Measurements from ENCODE around the gene PXDN. TPM values are rescaled to one million over a fixed set of nuclear protein-coding genes. Genes with fewer than 3 reads are reported as not detected.

PXDN gene
- total and polyA plus RNA-seq, 2 of the 13 experiments (the other 11 are each of a cell fraction or from before 2014, with no cell fraction given), result not detected

DNA sequence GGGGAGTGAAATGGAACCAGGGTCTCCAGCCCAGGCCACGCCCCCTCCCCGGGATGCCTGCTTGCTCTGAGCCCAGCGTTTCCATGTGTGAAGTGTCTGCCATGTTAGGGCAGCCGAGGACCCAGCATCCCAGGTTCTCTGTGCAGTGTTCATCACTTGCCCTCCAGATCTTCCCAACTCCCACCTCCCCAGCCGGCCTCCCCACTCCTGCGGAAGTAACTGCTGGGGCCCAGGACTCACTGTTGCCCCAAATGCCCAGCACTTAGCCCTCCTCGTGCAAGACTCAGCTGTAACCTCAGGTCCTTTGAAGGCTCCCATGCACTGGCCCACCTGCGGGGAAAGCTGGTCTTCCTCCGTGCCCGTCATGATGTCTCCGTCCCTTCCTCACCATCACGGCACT, 9.7 kb upstream of the PXDN start (continued):
- TF ChIP-seq, protein P1, sequence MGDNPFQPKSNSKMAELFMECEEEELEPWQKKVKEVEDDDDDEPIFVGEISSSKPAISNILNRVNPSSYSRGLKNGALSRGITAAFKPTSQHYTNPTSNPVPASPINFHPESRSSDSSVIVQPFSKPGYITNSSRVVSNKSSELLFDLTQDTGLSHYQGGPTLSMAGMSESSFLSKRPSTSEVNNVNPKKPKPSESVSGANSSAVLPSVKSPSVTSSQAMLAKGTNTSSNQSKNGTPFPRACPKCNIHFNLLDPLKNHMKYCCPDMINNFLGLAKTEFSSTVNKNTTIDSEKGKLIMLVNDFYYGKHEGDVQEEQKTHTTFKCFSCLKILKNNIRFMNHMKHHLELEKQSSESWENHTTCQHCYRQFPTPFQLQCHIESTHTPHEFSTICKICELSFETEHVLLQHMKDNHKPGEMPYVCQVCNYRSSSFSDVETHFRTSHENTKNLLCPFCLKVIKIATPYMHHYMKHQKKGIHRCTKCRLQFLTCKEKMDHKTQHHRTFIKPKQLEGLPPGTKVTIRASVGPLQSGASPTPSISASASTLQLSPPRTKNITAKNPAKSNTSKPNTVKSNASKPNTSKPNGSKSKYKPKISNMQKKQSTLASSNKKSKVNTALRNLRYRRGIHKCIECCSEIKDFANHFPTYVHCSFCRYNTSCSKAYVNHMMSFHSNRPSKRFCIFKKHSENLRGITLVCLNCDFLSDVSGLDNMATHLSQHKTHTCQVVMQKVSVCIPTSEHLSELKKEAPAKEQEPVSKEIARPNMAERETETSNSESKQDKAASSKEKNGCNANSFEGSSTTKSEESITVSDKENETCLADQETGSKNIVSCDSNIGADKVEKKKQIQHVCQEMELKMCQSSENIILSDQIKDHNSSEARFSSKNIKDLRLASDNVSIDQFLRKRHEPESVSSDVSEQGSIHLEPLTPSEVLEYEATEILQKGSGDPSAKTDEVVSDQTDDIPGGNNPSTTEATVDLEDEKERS (CRISPR knock-in tag; IDR thresholded peaks at IDR 0.05), result no peak
- TF ChIP-seq ZSCAN12 (CRISPR knock-in tag; IDR thresholded peaks at IDR 0.05), result no peak
- TF ChIP-seq, protein P2, sequence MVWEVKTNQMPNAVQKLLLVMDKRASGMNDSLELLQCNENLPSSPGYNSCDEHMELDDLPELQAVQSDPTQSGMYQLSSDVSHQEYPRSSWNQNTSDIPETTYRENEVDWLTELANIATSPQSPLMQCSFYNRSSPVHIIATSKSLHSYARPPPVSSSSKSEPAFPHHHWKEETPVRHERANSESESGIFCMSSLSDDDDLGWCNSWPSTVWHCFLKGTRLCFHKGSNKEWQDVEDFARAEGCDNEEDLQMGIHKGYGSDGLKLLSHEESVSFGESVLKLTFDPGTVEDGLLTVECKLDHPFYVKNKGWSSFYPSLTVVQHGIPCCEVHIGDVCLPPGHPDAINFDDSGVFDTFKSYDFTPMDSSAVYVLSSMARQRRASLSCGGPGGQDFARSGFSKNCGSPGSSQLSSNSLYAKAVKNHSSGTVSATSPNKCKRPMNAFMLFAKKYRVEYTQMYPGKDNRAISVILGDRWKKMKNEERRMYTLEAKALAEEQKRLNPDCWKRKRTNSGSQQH (CRISPR knock-in tag; IDR thresholded peaks at IDR 0.05; ENCODE audit: low read depth), result no peak
- TF ChIP-seq RARA (CRISPR knock-in tag; IDR thresholded peaks at IDR 0.05), result no peak
- TF ChIP-seq, protein P3, sequence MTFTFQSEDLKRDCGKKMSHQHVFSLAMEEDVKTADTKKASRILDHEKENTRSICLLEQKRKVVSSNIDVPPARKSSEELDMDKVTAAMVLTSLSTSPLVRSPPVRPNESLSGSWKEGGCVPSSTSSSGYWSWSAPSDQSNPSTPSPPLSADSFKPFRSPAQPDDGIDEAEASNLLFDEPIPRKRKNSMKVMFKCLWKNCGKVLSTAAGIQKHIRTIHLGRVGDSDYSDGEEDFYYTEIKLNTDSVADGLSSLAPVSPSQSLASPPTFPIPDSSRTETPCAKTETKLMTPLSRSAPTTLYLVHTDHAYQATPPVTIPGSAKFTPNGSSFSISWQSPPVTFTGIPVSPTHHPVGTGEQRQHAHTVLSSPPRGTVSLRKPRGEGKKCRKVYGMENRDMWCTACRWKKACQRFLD (CRISPR knock-in tag; IDR thresholded peaks at IDR 0.05; ENCODE audit: borderline replicate concordance), result no peak
- TF ChIP-seq AKAP8 (CRISPR knock-in tag; IDR thresholded peaks at IDR 0.05), result no peak

DNA sequence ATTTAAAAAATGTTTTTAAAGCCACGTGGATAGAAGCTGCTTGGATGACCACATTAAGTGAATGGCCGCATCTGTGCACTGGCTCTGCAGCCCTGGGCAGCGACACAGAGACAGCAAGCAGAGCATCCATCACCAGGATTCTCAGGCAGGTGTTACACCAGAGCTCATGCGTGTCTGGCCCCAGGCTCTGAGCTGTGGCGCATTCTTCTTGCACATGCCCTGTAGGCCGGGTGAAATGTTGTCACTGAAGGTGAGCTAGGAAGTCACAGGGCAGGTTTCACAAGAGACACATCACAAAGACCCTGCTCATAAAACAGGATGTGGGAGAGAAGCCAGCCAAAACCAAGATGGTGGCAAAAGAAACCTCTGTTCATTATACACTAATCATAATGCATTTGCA, 8.4 kb upstream of the PXDN start:
- no peak for ATAC-seq
- no peak overlapping the region for H3K4me2 ChIP-seq (ENCODE audit: low read depth, low read length)
- intact Hi-C loops (cut with micrococcal nuclease; ENCODE audit: unreplicated experiment) (no loop called here), in situ Hi-C loops (cut with HindIII; ENCODE audit: extremely low pct_ligation_motif_present, low pct_unique_long_range_greater_than_20kb) (no loop called here)
- 13% methylated on average over 6 of the region's 6 CpGs for WGBS (ENCODE audit: low lambda C conversion rate)
- H3K36me3 ChIP-seq (replicated peaks in 1 of 2; ENCODE audit: control insufficient read depth in 1 of 2, insufficient read depth in 2 of 2, low read length in 2 of 2), result no peaks in the 10 kb centered on the region
- no peak for FAIRE-seq
- H3K9ac ChIP-seq (ENCODE audit: insufficient read depth, low read depth, low read length), result no peak overlapping the region
- H2AFZ ChIP-seq (ENCODE audit: low read length), result no peak overlapping the region
- no peak overlapping the region for H3K4me3 ChIP-seq (replicated peaks in 1 of 3; ENCODE audit: insufficient read depth in 1 of 3, low read depth in 2 of 3, low read length in 3 of 3)
- no TSS peak for BruUV-seq (replicated peaks)
- H3K79me2 ChIP-seq (ENCODE audit: insufficient read depth, low read length), result no peaks in the 10 kb centered on the region
- peaks cover 2 to 60% of the 10 kb centered on the region in 2 experiments; a peak in 4 of 5 replicates for H3K27me3 ChIP-seq (ENCODE audit: control insufficient read depth in 1 of 2, insufficient read depth in 2 of 2, low read length in 2 of 2)
- no peak overlapping the region for H3K27ac ChIP-seq (ENCODE audit: extremely low read length, insufficient read depth, low read length)
- CTCF ChIA-PET (ENCODE audit: low intra/inter-chr PET ratio, low total read pairs), result no interaction called here
- no peak for DNase-seq (ENCODE audit: low spot score)
- no peaks in the 10 kb centered on the region for H3K4me1 ChIP-seq (ENCODE audit: insufficient read depth, low read length)
- POLR2A ChIA-PET, result no interaction called here
- H3K9me3 ChIP-seq (ENCODE audit: low read length), result no peaks in the 10 kb centered on the region
- no peaks in the 10 kb centered on the region; the same call in 1 of the 2 replicates for H4K20me1 ChIP-seq (ENCODE audit: insufficient read depth, low read length)
- TF ChIP-seq, protein P4, sequence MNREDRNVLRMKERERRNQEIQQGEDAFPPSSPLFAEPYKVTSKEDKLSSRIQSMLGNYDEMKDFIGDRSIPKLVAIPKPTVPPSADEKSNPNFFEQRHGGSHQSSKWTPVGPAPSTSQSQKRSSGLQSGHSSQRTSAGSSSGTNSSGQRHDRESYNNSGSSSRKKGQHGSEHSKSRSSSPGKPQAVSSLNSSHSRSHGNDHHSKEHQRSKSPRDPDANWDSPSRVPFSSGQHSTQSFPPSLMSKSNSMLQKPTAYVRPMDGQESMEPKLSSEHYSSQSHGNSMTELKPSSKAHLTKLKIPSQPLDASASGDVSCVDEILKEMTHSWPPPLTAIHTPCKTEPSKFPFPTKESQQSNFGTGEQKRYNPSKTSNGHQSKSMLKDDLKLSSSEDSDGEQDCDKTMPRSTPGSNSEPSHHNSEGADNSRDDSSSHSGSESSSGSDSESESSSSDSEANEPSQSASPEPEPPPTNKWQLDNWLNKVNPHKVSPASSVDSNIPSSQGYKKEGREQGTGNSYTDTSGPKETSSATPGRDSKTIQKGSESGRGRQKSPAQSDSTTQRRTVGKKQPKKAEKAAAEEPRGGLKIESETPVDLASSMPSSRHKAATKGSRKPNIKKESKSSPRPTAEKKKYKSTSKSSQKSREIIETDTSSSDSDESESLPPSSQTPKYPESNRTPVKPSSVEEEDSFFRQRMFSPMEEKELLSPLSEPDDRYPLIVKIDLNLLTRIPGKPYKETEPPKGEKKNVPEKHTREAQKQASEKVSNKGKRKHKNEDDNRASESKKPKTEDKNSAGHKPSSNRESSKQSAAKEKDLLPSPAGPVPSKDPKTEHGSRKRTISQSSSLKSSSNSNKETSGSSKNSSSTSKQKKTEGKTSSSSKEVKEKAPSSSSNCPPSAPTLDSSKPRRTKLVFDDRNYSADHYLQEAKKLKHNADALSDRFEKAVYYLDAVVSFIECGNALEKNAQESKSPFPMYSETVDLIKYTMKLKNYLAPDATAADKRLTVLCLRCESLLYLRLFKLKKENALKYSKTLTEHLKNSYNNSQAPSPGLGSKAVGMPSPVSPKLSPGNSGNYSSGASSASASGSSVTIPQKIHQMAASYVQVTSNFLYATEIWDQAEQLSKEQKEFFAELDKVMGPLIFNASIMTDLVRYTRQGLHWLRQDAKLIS (CRISPR knock-in tag; IDR thresholded peaks at IDR 0.05), result no peak
- TF ChIP-seq NFKBIZ (CRISPR knock-in tag; IDR thresholded peaks at IDR 0.05) (no peak), ZFP36 (IDR thresholded peaks at IDR 0.05; ENCODE audit: borderline replicate concordance, low read depth, low read length, partially characterized antibody) (no peak), EP300 (IDR thresholded peaks at IDR 0.05; ENCODE audit: low read depth in 2 of 2, low read length in 2 of 2) (no peak), EP300 (CRISPR knock-in tag; IDR thresholded peaks at IDR 0.05; ENCODE audit: borderline replicate concordance) (no peak), PHF20 (CRISPR knock-in tag; IDR thresholded peaks at IDR 0.05) (no peak), ZNF891 (CRISPR knock-in tag; IDR thresholded peaks at IDR 0.05) (no peak), HDAC1 (CRISPR knock-in tag; IDR thresholded peaks at IDR 0.05) (no peak)
